HG03045 (cell line): ENCODE results near the gene BBS9.
"Not testable (repeated sequence)": the region's sequence is repeated elsewhere in the genome, so short reads cannot be mapped to it uniquely, and the experiment has no call there.

ENCODE experiments used
- ATAC-seq: cut with Tn5 transposase; IDR thresholded peaks from one replicate; pipeline ENCODE4 v1.9.1; 2021; ENCODE audit warnings: mild to moderate bottlenecking, moderate library complexity; ENCODE audit not compliant: unreplicated experiment

Gene BBS9

GRCh38 chr7:33193308-33193864 lies 64.0 kb downstream of the BBS9 start:
- peak; percentile 40 for ATAC-seq

GRCh38 chr7:33195264-33195663 lies 65.9 kb downstream of the BBS9 start:
- ATAC-seq = no peak

- no peak for ATAC-seq
These were observed 66.9 kb downstream of the BBS9 start for GRCh38 chr7:33196221-33196620.

- no peak for ATAC-seq
These were observed 70.9 kb downstream of the BBS9 start for GRCh38 chr7:33200282-33200681.

DNA sequence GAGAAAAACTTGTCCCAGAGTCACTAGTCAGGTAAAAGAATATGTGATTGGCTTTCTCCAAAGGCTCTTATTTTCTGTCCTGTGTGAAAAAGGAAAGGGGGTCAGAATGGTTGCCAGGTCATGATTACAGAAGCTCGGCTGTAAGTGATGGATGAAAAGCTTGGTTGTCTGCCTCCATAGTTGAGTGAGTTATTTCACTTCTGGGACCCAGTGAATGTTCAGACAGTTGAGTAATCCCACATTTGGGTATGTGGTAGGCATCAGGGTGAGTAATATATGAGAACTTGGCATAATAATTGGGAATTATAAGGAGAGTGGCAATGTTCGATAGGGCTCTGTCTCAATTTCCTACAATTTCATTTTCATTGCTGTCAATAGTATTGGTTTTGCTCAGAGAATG lies 72.5 kb downstream of the BBS9 start:
- no peak for ATAC-seq

GRCh38 chr7:33210958-33211357 lies 81.6 kb downstream of the BBS9 start:
- no peak for ATAC-seq

GRCh38 chr7:33212144-33212543 lies 82.8 kb downstream of the BBS9 start:
- ATAC-seq = no peak

- no peak for ATAC-seq
These were observed 86.6 kb downstream of the BBS9 start for GRCh38 chr7:33215992-33216391.

GRCh38 chr7:33217595-33217994 lies 88.2 kb downstream of the BBS9 start:
- ATAC-seq = no peak

DNA sequence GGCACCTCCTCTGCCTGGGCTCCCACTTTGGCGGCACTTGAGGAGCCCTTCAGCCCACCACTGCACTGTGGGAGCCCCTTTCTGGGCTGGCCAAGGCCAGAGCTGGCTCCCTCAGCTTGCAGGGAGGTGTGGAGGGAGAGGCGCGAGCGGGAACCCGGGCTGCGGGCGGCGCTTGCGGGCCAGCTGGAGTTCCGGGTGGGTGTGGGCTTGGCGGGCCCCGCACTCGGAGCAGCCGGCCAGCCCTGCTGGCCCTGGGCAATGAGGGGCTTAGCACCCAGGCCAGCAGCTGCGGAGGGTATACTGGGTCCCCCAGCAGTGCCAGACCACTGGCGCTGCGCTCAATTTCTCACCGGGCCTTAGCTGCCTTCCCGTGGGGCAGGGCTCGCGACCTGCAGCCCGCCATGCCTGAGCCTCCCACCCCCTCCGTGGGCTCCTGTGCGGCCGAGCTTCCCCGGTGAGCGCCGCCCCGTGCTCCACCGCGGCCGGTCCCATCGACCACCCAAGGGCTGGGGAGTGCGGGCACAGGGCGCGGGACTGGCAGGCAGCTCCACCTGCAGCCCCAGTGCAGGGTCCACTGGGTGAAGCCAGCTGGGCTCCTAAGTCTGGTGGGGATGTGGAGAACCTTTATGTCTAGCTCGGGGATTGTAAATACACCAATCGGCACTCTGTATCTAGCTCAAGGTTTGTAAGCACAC lies 89.6 kb downstream of the BBS9 start:
- ATAC-seq = not testable (repeated sequence)

DNA sequence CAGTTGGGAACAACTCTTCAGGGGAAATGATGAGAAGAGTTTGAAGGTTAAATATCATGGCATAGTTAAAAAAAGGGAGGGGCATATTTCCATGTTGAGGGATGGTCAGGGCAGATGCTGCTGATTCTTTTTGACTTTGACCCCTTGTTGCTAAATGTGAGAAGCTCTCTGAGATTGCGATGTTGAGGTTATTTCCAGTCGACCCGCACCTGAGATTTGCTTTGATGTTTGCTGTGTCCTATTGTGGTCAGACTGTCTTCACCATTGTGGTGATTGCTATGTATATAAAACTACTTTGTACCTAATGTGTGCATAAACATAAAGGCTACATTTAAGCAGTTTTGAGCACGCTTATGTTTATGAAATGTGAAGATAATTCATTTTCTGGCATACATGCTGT lies 90.9 kb downstream of the BBS9 start:
- no peak for ATAC-seq

DNA sequence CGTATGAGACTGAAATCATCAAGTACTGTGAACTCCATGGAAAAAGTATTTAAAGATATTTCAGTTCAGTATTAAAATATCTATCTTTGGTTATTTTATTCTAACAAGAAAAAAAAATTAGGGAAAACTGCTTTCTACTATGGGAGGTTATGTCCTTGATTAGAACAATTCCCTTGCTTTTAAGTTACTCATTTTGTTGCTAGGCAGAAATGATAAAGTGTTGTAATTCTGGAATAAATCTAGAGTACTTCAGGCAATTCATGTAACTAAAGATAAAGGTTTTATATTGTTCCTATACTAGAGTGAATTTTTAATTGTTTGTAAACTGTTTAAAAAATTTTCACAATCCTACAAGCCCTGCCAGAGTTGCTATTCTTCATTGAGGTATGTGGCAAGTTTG lies 92.0 kb downstream of the BBS9 start:
- no peak for ATAC-seq

- no peak for ATAC-seq
These were observed 103.3 kb downstream of the BBS9 start for GRCh38 chr7:33232632-33233145.

DNA sequence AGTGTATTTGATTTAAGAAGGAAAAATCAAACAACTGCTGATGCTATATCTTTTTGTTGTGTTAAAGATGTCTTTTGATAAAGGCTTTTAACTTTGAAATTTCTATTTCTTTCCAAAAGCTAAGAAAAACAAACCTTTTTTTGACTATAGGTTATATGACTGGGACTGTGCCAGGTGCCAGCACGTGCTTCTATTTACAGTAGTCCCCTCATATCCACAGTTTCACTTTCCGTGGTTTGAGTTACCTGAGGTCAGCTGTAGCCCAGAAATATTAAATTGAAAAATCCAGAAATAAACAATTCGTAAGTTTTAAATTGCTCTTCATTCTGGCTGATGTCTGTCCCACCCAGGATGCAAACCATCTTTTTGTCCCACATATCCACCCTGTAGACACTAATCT lies 104.3 kb downstream of the BBS9 start:
- ATAC-seq = no peak

DNA sequence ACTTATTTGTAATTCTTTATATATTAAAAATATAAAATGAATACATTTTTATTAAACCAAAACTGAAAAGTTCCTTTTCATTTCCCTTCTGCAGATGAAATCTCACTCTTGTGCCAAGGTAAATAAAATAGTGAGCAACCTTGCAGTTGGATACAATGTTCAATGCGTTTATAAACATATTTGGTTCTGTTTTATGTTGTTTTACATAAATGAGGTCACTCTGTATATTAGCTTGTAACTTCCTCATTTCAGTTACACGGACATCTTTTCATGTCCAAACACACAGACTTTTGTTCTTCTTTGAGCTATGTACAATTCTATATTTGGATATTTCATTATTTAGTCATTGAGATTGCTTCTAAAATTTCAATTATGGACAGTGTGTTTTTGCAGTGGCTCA lies 107.7 kb downstream of the BBS9 start:
- no peak for ATAC-seq

DNA sequence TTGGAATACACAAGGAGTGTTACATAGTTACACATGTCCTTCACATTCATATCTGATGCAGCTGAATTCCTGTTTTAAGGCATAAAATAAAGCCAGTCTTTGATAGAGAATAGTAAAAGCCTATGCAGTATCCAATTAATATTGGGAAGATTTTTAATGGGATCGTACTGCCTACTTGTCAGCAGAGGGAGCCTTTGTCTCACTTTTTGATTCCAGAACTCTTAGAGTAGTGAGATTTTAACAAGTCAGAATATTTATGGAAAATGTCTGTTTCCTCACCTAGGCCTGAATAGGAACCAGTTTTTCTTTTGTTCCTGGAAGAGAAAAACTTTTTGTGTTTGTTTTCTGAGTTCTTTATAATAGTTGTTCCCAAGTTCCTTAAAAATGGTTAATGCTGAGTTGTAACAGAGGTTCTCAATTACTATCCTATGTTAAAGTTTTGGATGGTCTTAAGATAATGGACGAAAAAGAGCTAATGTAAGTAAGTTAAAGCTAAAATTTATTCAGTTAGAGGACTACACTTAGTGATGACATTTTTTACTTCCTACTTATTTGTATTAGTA lies 114.0 kb downstream of the BBS9 start:
- ATAC-seq = no peak

GRCh38 chr7:33248671-33249070 lies 119.3 kb downstream of the BBS9 start:
- ATAC-seq = no peak

DNA sequence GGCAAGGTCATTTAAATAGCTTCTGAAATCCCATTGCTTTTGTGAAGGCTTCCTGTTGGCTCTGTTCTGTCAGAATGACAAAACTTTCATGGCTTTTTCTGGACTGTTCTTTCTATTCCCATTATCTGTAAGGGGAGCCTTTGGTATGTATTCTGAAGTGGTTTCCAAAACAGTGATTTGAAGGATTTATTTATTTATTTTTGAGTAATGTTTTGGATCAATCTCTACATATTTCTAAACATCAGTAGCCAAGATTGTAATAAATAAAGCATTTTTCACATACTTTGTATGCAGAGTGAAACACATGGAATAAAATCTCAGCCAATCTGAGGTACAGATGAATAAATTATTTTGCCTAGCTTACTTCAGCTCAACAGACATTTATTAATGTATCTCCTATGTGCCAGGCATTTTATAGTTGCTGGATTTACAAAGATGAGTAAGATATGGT lies 121.1 kb downstream of the BBS9 start:
- ATAC-seq = no peak

DNA sequence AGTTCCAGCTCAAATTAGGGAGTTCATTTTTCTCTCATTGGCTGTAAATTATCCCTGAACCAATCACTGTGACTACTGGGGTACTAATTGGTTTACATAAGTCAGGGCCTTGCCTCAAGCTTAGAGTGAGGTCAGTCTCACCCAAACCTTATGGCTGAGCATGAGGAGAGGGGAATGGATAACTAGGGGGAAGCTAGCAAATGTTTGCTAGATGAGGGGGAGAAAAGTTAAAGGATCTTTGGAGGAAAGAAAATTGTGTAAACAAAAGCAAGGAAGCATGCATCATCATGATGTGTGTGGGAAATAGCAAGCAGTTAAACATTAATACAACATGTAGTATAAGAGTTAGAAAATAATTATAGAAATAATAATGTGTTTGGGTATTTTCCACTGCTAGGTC lies 121.9 kb downstream of the BBS9 start:
- ATAC-seq = no peak

DNA sequence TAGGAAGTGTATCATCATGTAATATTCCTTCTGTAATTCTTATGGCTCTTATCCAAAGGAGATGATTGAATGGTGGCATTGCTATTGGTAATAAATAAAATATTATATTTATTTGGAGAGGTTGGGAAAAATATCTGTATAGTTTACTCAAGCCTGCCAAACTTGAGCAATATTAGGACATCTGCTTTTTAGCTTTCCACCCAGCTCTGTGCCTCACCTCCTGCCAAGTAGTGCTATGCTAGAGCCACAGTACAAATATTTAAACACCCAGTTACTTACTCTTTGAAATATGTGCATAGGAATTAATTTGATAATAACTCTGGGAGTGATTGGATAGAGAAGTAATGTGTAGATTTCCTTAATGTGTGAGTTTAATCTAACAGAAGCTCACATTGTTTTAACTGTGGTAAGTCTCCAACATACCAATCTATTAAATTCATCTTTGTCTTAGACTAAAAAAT lies 129.2 kb downstream of the BBS9 start:
- ATAC-seq = no peak

- ATAC-seq = no peak
These were observed 132.2 kb downstream of the BBS9 start for GRCh38 chr7:33261585-33261984.

DNA sequence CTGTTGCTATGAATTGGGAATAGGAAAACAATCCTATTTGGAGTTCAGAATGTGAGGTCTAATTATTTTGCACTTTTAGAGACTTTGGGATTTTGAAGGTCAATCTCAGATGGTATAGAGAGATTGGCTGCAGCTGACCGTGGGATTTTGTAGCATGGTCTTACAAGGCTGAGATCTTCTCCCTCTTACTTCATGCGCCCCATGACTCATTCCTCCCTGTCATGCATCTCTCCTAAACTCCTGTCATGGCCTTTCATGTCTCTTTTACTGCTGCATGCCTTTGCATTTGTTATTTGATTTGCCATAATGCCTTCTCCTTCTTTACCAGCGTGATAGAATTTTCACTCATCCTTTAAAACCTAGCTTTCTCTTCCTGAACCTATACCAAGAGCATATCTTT lies 133.1 kb downstream of the BBS9 start:
- no peak for ATAC-seq
